ENCODE results near the gene ALG9. TPM values are rescaled to one million over a fixed set of nuclear protein-coding genes. Genes with fewer than 3 reads are reported as not detected.

ALG9 gene
- total RNA-seq, 1 experiment from 2014 or later = 23.7 TPM

GRCh38 chr11:111776398-111777093 lies 94.8 kb downstream of the ALG9 start:
- no peak for ATAC-seq
- no peak for DNase-seq (ENCODE audit: low read depth, low spot score)
- ChIA-PET RAD21 (ENCODE audit: low non-redundant PET in 1 of 2, low total read pairs in 2 of 2, uncharacterized antibody in 2 of 2, unreplicated experiment in 2 of 2) (interaction anchor here in 1 of 2 experiments (0.8 to 1.0 kb wide), 2 partner anchors 174 to 190 kb away, joined by 3 to 4 read pairs; partner anchors contain the start of gene SIK2), CTCF (interaction anchor here (0.8 to 3.4 kb wide), 16 partner anchors 9 to 324 kb away, joined by 3 to 31 read pairs (median 3); partner anchors contain the start of gene PPP2R1B), POLR2A (interaction anchor here (1.3 kb wide), 1 partner anchor 172 kb away, joined by 4 read pairs; no protein-coding TSS in a partner anchor)
- no peak overlapping the region for H3K4me2 ChIP-seq (ENCODE audit: low read length)
- no peaks in the 10 kb centered on the region for H3K79me2 ChIP-seq (ENCODE audit: insufficient read depth, low read length)
- no peaks in the 10 kb centered on the region for H3K4me1 ChIP-seq (ENCODE audit: control insufficient read depth in 1 of 2, insufficient read depth in 2 of 2, low read length in 2 of 2)
- H3K9me2 ChIP-seq (ENCODE audit: insufficient read depth) = no peaks in the 10 kb centered on the region
- H4K20me1 ChIP-seq (ENCODE audit: insufficient read depth) = no peaks in the 10 kb centered on the region
- H3K4me3 ChIP-seq (replicated peaks in 1 of 2; ENCODE audit: low read depth in 1 of 2, low read length in 2 of 2) = no peak overlapping the region
- no peaks in the 10 kb centered on the region for H3K27me3 ChIP-seq (ENCODE audit: insufficient read depth, low read length)
- TF ChIP-seq CEBPB (IDR thresholded peaks at IDR 0.05; ENCODE audit: low read depth) (no peak), POLR2A (IDR thresholded peaks at IDR 0.05; ENCODE audit: borderline replicate concordance, extremely low read depth, insufficient read depth, insufficient read length) (no peak), CBX3 (IDR thresholded peaks at IDR 0.05; ENCODE audit: low read depth) (no peak), TCF7L2 (IDR thresholded peaks at IDR 0.05; ENCODE audit: borderline replicate concordance, extremely low read depth, insufficient read depth, insufficient read length) (no peak), ELF1 (IDR thresholded peaks at IDR 0.05; ENCODE audit: borderline replicate concordance, low read depth) (no peak), SP1 (IDR thresholded peaks at IDR 0.05; ENCODE audit: low read depth) (no peak), ZFX (IDR thresholded peaks at IDR 0.05) (no peak)
- H2AFZ ChIP-seq (ENCODE audit: low read depth, low read length, poor library complexity, severe bottlenecking) = no peak overlapping the region
- no peaks in the 10 kb centered on the region for H3K36me3 ChIP-seq (ENCODE audit: control insufficient read depth in 1 of 2, insufficient read depth in 2 of 2, low read length in 2 of 2)
- no peak overlapping the region for H3K27ac ChIP-seq (ENCODE audit: low read depth, low read length)
- H3K9ac ChIP-seq (ENCODE audit: low read length) = no peak overlapping the region
- H3K9me3 ChIP-seq (ENCODE audit: control insufficient read depth in 1 of 2, insufficient read depth in 1 of 2, low read depth in 1 of 2, low read length in 2 of 2) = no peaks in the 10 kb centered on the region
- BruUV-seq (replicated peaks) = no TSS peak
- intact Hi-C loops (cut with micrococcal nuclease) = loop anchor here (1.0 to 5.0 kb wide), 4 partner anchors 66 to 211 kb away; partner anchors contain the start of gene SIK2

- H3K4me2 ChIP-seq (ENCODE audit: low read length) = no peak overlapping the region
- ATAC-seq (no peak), DNase-seq (ENCODE audit: low read depth, low spot score) (no peak)
- H3K27ac ChIP-seq (ENCODE audit: low read depth, low read length) = no peak overlapping the region
- no peak overlapping the region for H2AFZ ChIP-seq (ENCODE audit: low read depth, low read length, poor library complexity, severe bottlenecking)
- no TSS peak for BruUV-seq (replicated peaks)
- H3K9ac ChIP-seq (ENCODE audit: low read length) = no peak overlapping the region
- no peaks in the 10 kb centered on the region for H3K9me2 ChIP-seq (ENCODE audit: insufficient read depth)
- ChIA-PET RAD21 (ENCODE audit: low non-redundant PET in 1 of 2, low total read pairs in 2 of 2, uncharacterized antibody in 2 of 2, unreplicated experiment in 2 of 2) (interaction anchor here in 1 of 2 experiments (0.7 kb wide), 1 partner anchor 60 kb away, joined by 4 read pairs; no protein-coding TSS in a partner anchor), POLR2A (no interaction called here), CTCF (interaction anchor here (0.7 to 3.4 kb wide), 2 partner anchors 8 to 171 kb away, joined by 3 to 27 read pairs; partner anchors contain the start of gene PPP2R1B)
- no peaks in the 10 kb centered on the region for H3K9me3 ChIP-seq (ENCODE audit: control insufficient read depth in 1 of 2, insufficient read depth in 1 of 2, low read depth in 1 of 2, low read length in 2 of 2)
- H4K20me1 ChIP-seq (ENCODE audit: insufficient read depth) = no peaks in the 10 kb centered on the region
- H3K4me3 ChIP-seq (replicated peaks in 1 of 2; ENCODE audit: low read depth in 1 of 2, low read length in 2 of 2) = no peak overlapping the region
- H3K27me3 ChIP-seq (ENCODE audit: insufficient read depth, low read length) = no peaks in the 10 kb centered on the region
- intact Hi-C loops (cut with micrococcal nuclease) = loop anchor here (5.0 kb wide), 1 partner anchor 67 kb away; no protein-coding TSS in a partner anchor
- no peaks in the 10 kb centered on the region for H3K36me3 ChIP-seq (ENCODE audit: control insufficient read depth in 1 of 2, insufficient read depth in 2 of 2, low read length in 2 of 2)
- peaks cover 0 to 5% of the 10 kb centered on the region in 2 experiments; a peak in 2 of 4 replicates for H3K4me1 ChIP-seq (ENCODE audit: control insufficient read depth in 1 of 2, insufficient read depth in 2 of 2, low read length in 2 of 2)
- no peaks in the 10 kb centered on the region for H3K79me2 ChIP-seq (ENCODE audit: insufficient read depth, low read length)
- no peak for TF ChIP-seq REST (IDR thresholded peaks at IDR 0.05; ENCODE audit: low read depth)
- TF ChIP-seq ZBTB33 (IDR thresholded peaks at IDR 0.05; ENCODE audit: extremely low read depth, insufficient replicate concordance, low read length) = no peak
- no peak for TF ChIP-seq ZNF274 (IDR thresholded peaks at IDR 0.05; ENCODE audit: low read depth, low read length)
- no peak for TF ChIP-seq EZH2phosphoT487 (IDR thresholded peaks at IDR 0.05; ENCODE audit: borderline replicate concordance)
- no peak for TF ChIP-seq MAX (IDR thresholded peaks at IDR 0.05)
These were observed 96.2 kb downstream of the ALG9 start for GRCh38 chr11:111774955-111775710.

Data from HCT116 (cell line).